ENCODE data around the gene SART3.
"Not testable (repeated sequence)": the region's sequence is repeated elsewhere in the genome, so short reads cannot be mapped to it uniquely, and the experiment has no call there.

SART3 gene

GRCh38 chr12:108596854-108597558, 36.0 kb upstream of the SART3 start:
- no peak for DNase-seq

DNA sequence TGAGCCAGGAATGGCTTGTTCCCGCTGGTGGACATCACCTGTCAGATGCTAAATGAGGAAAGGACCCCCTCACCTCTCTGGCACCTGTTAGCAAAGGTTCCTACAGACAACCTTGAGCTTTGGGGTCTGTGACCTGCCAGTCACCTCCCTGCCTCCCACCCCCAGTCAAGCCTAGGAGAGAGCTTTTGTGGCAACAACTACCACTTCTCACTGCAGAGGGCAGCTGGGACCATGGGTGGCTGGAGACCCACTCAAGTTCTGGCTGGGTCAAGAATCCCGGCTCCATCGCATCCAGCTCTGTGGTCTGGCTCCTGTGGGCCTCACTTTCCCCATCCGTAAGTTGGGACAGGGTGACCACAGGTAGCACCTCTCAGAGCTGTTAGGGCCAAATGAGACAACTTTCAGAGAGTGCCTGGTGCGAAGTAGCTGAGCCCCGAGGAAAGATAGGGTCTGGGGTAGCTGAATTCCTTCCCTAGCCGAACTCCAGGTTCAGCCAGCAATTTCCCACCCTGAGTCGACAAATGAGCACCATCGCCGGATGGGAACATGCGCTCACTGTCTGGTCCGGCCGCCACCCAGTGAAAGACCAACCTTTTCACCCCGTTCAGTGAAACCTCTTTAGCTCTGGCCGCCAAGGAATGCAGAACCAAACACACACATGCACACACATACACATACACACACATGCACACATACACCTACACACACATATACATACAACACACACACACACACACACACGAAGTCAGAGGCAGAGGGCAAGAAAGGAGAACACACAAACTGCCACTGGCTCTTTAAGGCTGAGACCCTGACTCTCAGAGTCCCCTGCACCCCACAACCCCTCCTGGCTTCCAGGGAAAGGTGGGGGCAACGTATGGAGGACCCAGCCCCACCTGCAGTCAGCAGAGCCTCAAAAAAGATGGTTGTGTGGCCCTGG, 35.0 kb upstream of the SART3 start:
- DNase-seq: no peak

DNA sequence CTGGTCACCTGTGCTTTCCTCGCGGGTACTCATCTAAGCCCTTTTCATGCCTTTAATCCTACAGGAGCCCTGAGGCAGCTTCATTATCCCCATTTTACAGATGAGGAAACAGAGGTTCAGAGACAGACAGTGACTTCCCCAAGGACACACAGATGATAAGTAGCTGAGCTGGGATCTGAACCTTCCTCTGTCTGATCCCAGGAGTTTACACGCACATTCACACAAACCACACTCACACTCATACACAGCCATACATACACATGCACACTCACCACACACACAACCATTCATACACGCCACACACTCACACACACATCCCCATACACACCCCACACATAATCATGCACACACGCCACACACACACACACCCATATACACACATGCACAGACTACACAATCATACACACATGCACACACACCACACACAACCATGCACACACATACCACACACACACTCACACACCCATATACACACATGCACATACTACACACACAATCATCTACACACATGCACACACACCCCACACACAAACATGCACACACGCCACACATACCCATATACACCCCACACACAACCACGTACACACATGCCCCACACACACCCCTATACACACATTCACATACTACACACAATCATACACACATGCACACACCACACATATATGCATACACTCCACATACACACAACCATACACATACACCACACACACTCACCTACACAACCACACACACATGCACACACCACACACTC, 34.2 kb upstream of the SART3 start:
- DNase-seq: no peak

GRCh38 chr12:108594323-108594903, 33.4 kb upstream of the SART3 start:
- no peak for DNase-seq

GRCh38 chr12:108592033-108592909, 31.3 kb upstream of the SART3 start:
- no peak for DNase-seq

DNA sequence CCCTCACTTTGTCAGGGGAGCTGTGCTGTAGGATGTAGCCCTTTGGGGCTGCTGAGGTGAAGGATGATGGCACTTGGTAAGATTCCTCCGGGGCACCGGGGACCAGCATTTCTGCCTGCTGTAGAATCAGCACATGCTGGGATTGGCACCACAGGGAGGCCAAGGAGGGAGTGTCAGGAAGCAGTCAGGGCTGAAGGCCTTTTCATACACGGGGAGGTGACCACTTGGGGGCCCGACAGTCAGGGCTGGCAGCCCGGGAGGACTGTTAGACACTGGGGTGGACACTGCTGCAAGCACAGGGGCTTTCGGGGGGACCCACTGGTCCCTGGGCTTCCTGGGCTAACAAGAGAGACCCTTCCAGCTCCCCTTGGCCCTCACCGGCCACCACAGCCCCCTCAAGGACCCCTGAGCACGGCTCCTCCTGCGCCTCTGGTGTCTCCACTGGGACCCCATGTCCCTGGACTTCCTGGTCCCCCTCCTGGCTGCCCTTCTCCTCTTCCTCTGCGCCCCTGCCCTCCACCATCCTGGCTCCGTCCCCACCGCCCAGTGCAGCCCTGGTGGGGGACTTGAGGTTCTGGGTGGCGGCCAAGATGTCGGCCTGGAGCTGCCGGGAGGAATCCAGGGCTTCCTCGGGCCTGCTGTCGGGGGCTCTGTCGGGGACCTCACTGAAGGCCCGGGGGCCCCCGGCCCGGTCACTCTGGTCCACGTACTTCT, 30.5 kb upstream of the SART3 start:
- no peak for DNase-seq

DNA sequence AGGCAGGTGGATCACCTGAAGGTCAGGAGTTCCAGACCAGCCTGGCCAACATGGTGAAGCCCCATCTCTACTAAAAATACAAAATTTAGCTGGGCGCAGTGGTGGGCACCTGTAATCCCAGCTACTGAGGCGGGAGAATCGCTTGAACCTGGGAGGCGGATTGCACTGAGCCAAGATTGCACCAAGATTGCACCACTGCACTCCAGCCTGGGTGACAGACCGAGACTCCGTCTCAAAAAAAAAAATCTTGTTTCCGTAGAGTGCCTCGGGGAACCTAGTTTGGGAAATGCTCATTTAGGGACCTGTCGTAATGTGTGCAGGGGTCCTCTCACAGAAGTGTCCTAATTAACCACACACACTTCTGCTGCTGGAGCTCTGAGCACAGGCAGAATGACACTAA, 29.5 kb upstream of the SART3 start:
- not testable (repeated sequence) for DNase-seq

GRCh38 chr12:108589840-108590229, 28.9 kb upstream of the SART3 start:
- DNase-seq: no peak

DNA sequence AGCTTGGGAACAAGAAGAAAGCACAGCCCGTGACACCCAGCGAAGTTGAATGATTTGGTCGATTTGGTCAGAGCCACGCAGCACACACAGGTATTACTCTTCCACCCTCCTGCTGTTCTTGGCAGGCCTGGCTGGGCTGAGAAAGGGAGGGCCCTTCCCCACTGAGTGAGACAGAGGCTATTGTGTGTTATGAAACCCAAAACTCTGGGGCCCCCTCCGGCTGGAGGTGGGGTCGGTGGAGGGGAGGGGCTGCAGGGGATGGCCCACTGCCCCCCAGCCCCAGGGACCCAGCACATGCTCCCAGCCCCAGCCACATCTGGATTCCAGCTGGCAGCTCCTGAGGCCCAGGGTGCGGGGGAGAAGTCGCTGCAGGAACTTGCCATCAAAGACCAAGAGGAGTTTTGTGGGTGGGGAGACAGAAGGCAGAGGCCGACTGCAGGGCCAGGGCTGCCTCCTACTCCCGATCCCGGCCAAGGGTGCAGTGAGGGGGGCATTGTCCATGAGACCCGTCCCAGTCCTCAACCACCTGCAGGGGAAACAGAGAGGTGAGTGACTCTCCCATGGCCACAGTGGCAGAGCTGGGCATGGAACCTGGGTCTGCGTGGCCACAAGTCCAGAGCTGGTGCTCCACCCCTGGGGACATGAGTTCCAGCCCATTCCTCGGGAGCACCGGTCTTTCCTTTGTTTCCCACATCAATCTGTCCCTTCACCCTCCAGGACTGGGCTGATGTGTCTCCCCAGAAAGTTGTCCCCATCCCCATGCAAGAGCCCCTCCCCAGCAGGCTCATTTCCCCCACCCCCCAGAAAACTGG, 28.3 kb upstream of the SART3 start:
- DNase-seq: no peak

- DNase-seq: no peak
Observed at GRCh38 chr12:108587826-108588225, 26.9 kb upstream of the SART3 start.

DNA sequence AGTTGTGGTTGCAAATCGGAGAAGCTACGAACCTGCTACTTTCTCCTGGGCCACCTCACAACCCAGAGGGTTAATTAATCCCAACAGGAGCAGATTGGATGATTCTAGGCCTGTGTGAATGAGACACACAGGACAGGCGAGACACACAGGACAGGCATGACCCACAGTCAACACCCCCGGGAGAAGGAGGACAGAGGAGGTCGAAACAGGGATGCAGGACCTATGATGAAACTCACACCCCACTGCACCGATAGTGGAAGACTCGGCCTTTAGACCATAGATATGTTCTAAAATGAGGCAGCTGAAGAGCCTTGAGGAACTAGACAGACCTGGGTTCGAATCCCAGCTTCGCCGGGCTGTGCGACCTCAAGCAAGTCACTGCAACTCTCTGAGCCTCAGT, 25.3 kb upstream of the SART3 start:
- DNase-seq: no peak

- no peak for DNase-seq
Observed at GRCh38 chr12:108585864-108586263, 24.9 kb upstream of the SART3 start.

GRCh38 chr12:108584456-108585065, 23.6 kb upstream of the SART3 start:
- no peak for DNase-seq

GRCh38 chr12:108583991-108584390, 23.0 kb upstream of the SART3 start:
- no peak for DNase-seq

DNA sequence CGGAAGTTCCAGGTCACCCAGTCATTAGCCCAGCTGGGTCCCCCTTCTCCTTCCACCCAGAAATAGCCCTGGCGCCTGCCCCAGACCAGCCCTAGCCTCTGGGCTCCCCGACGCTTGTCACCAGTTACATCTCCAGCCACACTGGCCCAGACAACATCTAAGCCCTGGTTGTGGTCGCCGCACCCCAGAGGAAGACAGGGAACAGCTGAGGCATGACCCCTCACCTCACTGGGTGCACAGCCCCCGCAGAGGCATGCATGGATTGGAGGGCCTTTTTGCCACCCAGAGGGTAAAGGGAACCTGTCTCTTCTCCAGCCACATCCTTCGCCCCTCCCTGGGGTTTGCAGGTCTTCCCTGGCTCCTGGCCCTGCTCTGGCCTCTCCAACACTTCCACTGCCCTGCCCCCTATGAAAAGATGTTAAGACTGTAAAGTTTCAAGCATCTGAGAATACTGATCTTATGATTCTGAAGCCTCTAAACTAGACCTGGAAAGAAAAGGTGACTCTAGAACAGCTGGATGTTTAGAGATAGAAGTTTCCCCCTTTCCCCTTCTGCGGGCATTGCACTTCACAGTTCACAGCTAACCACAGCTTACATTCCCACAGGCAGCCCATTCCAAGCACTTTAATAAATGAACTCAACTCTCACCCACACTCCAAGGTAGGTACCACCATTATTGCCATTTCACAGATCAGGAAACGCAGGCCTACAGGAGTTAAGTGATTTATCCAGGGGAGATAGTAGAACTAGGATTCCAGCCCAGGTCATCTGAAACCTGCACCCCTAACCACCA, 22.2 kb upstream of the SART3 start:
- DNase-seq: no peak

DNA sequence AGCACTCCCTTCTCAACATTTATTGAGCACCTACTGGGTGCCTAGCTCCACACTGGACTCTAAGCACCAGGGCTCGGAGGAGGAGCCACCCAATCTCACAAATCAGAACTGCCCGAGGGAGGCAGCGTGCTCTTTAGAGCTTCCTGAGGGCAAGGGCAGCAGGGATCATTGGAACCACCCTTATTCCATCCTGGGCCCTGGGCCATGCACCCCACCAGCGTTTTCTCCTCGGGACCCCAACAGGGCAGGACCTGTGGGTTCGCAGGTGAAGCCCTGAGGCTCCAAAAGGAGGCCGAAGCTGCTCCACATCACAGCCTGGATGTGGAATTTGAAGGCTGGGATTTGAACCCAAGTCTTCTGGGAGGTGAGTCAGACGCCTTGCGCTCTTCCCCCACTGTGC, 21.5 kb upstream of the SART3 start:
- no peak for DNase-seq

DNA sequence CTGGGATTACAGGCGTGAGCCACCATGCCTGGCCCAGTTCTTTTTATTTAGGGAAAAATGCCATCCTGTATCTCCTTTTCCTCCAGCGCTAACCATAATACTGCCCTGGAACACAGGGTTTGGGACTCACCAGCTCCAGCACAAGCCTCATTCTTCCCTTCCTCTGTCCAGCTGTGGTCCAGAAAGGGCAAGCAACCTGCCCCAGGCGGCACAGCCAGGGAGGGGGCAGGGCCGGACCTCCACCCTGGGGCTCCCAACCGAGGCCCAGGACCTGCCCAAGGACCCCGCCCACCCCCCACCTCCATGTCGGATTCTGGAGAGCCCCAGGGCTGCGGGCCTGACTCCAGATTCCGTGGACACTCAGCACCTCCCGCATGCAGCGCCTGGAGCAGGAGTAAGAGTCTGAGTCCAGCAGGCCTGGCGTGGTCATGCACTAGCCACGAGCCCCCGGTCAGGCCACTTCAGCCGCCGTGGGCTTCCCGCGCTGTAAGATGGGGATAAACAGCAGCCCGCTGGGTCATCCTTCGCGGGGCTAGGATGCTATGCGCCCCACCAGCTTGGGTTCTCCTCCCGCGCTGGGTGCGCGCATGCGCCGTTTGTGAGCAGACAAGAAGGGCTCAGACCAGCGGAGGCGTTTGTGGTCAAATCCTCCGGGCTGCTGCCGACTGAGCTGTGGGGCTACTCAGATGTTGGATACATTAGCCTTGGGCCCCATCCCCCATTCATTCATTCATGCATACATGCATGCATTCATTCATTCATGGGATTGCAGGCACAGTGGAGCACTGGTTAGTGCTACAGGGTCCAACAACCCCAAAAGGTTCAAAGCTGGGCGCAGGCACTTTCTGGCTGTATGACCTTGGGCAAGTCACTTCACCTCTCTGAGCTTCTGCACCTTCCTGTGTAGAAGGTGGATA, 20.6 kb upstream of the SART3 start:
- DNase-seq: no peak

DNA sequence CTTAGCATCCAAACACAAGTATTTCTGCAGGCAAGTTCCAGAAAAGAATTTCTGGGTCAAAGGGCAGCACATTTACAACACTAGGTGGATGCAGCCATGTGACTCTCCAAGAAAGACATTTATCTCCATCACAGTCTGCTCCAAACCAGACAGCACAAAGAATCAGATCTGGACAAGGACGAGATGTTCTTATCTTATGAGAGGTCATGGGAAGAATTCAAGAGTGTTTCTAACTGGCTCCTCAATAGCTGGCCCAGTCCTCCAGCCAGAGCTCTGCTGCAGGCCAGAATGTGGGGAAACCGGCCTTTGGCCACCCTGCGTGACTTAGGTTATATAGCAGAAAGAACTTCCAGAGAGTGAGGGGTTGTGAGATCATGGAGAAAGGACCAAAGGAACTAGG, 19.6 kb upstream of the SART3 start:
- DNase-seq: no peak

Measured in CD4-positive, alpha-beta T cell treated with Interleukin-15 for 1 hour (primary cell).